ENCODE results near the gene ZNF425. TPM values are rescaled to one million over a fixed set of nuclear protein-coding genes. Genes with fewer than 3 reads are reported as not detected.

The ZNF425 gene, protein sequence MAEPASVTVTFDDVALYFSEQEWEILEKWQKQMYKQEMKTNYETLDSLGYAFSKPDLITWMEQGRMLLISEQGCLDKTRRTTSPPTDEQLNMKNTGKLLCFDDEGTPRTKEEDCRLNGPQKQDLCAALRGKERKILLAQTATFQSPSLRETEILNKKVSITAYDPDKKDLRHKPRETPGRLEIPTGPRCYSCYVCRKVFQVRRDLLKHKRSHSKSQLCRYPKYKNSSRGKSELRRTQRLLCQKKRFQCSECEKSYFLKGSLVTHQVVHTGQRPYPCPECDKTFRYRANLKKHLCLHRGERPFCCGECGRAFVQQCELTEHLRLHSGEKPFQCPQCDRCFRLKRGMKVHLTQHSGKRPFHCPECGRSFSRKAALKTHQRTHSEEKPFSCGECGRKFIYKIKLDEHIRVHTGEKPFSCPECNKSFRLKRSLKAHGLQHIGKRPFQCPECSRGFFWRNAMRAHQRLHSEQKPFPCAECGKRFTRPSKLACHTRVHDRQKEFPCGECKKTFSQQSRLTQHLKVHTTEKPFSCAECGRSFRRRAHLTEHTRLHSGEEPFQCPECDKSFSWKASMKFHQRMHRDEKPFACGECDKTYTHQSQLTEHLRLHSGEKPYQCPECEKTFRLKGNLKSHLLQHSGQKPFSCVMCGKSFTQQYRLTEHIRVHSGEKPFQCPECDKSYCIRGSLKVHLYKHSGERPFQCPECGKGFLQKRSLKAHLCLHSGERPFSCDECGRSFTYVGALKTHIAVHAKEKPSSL
- total RNA-seq, result under 1 TPM; 0.23 to 0.87 TPM
- 1.5 reads per million in 2 donors for total RNA-seq

DNA sequence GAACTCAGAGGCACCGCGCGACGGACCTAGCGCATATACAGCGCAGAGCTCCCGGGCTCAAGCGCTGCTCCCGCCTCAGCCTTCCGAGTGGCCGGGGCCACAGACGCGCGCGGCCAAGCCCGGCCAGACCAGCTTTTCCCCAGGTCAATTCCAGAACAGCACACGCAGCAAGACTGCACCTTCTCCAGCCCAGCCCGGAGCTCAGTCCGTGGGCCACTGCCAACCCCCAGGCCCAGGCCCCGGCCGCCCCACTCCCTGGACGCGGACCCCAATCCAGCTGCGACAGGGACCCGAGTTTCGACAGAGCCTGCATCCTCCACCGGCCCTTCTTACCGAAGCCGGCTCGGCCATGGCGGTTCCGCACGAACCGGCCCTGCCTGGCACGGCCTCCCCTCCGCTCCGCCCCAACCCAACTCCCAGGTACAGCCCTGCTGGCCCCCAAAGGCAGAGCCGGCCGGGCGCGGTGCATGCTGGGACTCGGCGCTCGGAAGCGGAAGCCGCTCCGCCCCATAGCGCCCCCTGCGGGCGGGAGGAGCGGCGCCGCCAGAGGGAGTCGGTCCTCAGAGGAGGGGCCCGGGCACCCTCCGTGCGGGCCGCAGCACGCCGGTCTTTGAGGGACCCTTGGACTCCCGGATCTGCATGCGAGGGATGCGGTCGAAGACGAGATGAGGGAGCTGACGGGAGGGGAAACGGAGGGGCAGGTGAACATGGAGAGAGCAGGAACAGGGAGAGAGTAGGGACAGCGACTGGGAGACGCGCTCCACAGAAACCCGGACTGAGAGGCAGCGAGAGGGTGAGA lies at the start of gene ZNF425:
Gene ZNF425, minus strand, starts transcription at position 462 of the 799 bp plus-strand sequence. Its CDS starts 111 bp downstream, at position 351.
- Mint-ChIP-seq H3K4me1 (peaks cover 18% of the 10 kb centered on the region), H3K27ac (peak within 1 kb of the TSS; percentile 97), H3K4me3 (peak within 1 kb of the TSS; percentile 100), H3K27me3 (no peaks in the 10 kb centered on the region), H3K36me3 (ENCODE audit: low read depth) (peaks cover 4% of the 10 kb centered on the region)
- DNase-seq (peak; percentile 93 to 97 (median 95)), ATAC-seq (peak; percentile 91)
- no peaks in the 10 kb centered on the region for H3K9me3 ChIP-seq (ENCODE audit: control insufficient read depth, low read length, poor library complexity, severe bottlenecking)

GRCh38 chr7:149175150-149175549 lies 49.0 kb upstream of the ZNF425 start:
- H3K9me3 ChIP-seq (ENCODE audit: control insufficient read depth, low read length, poor library complexity, severe bottlenecking), result no peaks in the 10 kb centered on the region
- DNase-seq, result no peak
- no peaks in the 10 kb centered on the region for H3K27me3 Mint-ChIP-seq
- no peak for ATAC-seq
- no peak overlapping the region for H3K27ac Mint-ChIP-seq
- no peak overlapping the region for H3K4me3 Mint-ChIP-seq
- peaks cover 12% of the 10 kb centered on the region for H3K4me1 Mint-ChIP-seq
- peaks cover 12% of the 10 kb centered on the region for H3K36me3 Mint-ChIP-seq (ENCODE audit: low read depth)

DNA sequence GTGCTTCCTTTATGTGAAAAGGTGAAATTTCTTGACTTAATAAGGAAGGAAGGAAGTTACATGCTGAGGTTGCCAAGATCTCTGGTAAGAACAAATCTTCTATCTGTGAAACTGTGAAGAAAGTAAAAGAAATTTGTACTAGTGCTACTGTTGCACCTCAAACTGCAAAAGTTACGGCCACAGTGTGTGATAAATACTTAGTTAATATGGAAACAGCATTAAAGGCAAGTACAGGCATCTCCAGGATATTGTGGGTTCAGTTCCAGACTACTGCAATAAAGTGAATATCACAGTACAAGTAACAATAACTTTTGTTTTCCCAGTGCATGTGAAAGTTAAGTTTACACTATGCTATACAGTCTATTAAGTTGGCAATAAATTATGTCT lies 46.4 kb upstream of the ZNF425 start:
- DNase-seq (no peak), ATAC-seq (no peak)
- no peaks in the 10 kb centered on the region for H3K9me3 ChIP-seq (ENCODE audit: control insufficient read depth, low read length, poor library complexity, severe bottlenecking)
- Mint-ChIP-seq H3K27me3 (no peaks in the 10 kb centered on the region), H3K27ac (no peak overlapping the region), H3K4me3 (no peak overlapping the region), H3K4me1 (peaks cover 11% of the 10 kb centered on the region), H3K36me3 (ENCODE audit: low read depth) (peaks cover 7% of the 10 kb centered on the region)

- H3K27ac Mint-ChIP-seq, result peak overlapping the region; percentile 14
- no peaks in the 10 kb centered on the region for H3K9me3 ChIP-seq (ENCODE audit: control insufficient read depth, low read length, poor library complexity, severe bottlenecking)
- H3K4me3 Mint-ChIP-seq, result no peak overlapping the region
- ATAC-seq, result no peak
- H3K27me3 Mint-ChIP-seq, result no peaks in the 10 kb centered on the region
- no peak for DNase-seq
- H3K36me3 Mint-ChIP-seq (ENCODE audit: low read depth), result peaks cover 5% of the 10 kb centered on the region
- peaks cover 5% of the 10 kb centered on the region for H3K4me1 Mint-ChIP-seq
Observed at GRCh38 chr7:149171892-149172533, 45.9 kb upstream of the ZNF425 start.

DNA sequence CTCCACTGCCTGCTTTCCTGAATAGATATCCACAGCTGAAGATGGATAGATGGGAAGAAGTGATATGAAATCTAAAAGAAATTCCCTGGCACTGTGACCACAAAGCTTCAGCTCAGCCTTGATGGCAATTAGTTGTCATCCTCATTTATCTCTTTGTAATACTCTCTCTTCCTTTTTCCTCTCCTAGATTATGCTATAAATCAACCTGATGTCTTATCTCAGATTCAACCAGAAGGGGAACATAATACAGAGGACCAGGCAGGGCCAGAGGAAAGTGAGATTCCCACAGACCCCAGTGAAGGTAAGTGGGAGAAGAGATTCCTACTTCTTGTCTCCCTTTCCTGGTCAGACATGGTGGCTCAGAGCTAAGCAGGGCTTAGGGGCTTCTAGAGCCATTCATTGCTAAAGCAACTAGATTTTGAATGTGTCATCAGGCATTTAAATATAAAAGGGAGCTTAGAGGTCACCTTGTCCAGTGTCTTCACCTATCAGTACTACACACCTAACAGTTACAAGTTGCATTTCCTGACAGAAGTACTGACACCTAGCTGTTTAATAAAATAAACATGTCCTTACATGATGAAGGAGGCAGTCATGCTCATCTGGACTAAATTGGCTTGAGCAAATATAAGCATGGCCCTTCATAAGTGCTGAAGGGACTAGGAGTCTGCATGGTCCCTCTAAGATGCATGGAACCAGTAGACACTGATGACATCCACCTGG lies 40.7 kb upstream of the ZNF425 start:
- ATAC-seq, result no peak

DNA sequence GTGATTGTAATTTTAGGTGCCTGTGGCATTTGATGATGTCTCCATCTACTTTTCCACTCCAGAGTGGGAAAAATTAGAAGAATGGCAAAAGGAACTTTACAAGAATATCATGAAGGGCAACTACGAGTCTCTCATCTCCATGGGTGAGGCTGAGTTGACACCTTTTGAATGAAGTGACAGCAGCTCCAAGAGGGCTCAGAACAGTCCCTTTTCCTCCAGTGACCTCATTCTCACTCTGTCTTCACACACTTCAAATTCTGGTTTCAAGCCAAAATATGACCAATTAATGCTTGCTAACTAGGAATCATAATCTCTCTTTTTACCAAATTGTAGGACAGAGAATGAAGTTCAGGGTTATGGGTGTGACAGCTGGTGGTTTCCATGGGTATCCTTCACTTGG lies 40.0 kb upstream of the ZNF425 start:
- Mint-ChIP-seq H3K4me1 (peaks cover 4% of the 10 kb centered on the region), H3K27ac (no peak overlapping the region), H3K27me3 (no peaks in the 10 kb centered on the region), H3K36me3 (ENCODE audit: low read depth) (no peaks in the 10 kb centered on the region), H3K4me3 (no peak overlapping the region)
- DNase-seq (no peak), ATAC-seq (no peak)
- no peaks in the 10 kb centered on the region for H3K9me3 ChIP-seq (ENCODE audit: control insufficient read depth, low read length, poor library complexity, severe bottlenecking)

More for the DNA sequence above, 40.7 kb upstream of the ZNF425 start:
- H3K9me3 ChIP-seq (ENCODE audit: control insufficient read depth, low read length, poor library complexity, severe bottlenecking), result no peaks in the 10 kb centered on the region
- no peaks in the 10 kb centered on the region for H3K36me3 Mint-ChIP-seq (ENCODE audit: low read depth)
- H3K4me3 Mint-ChIP-seq, result no peak overlapping the region
- H3K27ac Mint-ChIP-seq, result no peak overlapping the region
- no peak for DNase-seq
- H3K4me1 Mint-ChIP-seq, result peaks cover 4% of the 10 kb centered on the region
- no peaks in the 10 kb centered on the region for H3K27me3 Mint-ChIP-seq

GRCh38 chr7:149161241-149161848 lies 35.2 kb upstream of the ZNF425 start:
- peaks cover 3% of the 10 kb centered on the region for H3K36me3 Mint-ChIP-seq (ENCODE audit: low read depth)
- H3K4me3 Mint-ChIP-seq, result no peak overlapping the region
- H3K27me3 Mint-ChIP-seq, result no peaks in the 10 kb centered on the region
- H3K4me1 Mint-ChIP-seq, result peaks cover 15% of the 10 kb centered on the region
- ATAC-seq (no peak), DNase-seq (no peak)
- peak overlapping the region; percentile 27 for H3K27ac Mint-ChIP-seq
- no peaks in the 10 kb centered on the region for H3K9me3 ChIP-seq (ENCODE audit: control insufficient read depth, low read length, poor library complexity, severe bottlenecking)

DNA sequence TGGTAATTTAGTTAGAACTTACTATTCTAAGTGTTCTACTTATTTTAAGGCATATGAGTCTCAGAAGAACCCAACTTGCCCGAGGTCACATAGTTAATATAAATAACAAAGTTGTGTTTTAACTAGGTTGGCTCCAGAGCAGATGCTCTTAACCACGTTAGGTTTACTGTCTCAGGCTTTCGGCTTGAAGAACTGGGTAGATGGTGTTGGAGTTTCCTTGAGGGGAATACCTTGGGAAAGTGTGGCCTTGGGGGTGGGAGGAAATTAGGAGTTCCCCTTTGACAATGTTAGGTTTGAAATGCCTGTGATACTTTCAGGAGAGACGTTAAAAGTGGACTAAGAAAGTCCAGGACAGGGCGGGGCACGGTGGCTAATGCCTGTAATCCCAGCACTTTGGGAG lies 30.8 kb upstream of the ZNF425 start:
- Mint-ChIP-seq H3K4me1 (peaks cover 20% of the 10 kb centered on the region), H3K4me3 (no peak overlapping the region), H3K27me3 (no peaks in the 10 kb centered on the region), H3K36me3 (ENCODE audit: low read depth) (peaks cover 10% of the 10 kb centered on the region), H3K27ac (no peak overlapping the region)
- DNase-seq (no peak), ATAC-seq (no peak)
- H3K9me3 ChIP-seq (ENCODE audit: control insufficient read depth, low read length, poor library complexity, severe bottlenecking), result no peaks in the 10 kb centered on the region

GRCh38 chr7:149154056-149154455 lies 27.9 kb upstream of the ZNF425 start:
- H3K27ac Mint-ChIP-seq, result peak overlapping the region; percentile 16
- ATAC-seq, result no peak
- no peak for DNase-seq
- no peak overlapping the region for H3K4me3 Mint-ChIP-seq
- H3K4me1 Mint-ChIP-seq, result peaks cover 24% of the 10 kb centered on the region
- no peaks in the 10 kb centered on the region for H3K9me3 ChIP-seq (ENCODE audit: control insufficient read depth, low read length, poor library complexity, severe bottlenecking)
- H3K36me3 Mint-ChIP-seq (ENCODE audit: low read depth), result peaks cover 10% of the 10 kb centered on the region
- H3K27me3 Mint-ChIP-seq, result no peaks in the 10 kb centered on the region

DNA sequence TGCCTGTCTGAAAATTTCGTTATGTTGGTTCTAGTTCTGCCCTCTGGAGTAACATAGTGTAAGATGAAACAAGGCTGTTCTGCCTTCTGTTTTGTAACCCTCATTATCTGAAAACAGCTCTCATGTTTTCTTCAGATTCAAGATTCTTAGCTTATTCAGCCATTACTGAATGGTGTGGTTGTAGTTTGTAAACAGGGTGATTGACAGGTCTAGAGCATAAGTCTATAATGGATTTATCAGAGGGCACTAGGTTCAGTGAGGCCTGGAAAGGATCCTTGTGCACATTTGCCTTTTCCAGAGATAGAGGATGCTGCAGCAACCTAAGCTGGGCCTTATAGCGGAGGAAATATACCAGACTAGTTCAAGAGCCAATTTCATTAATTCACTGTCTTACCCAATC lies 27.2 kb upstream of the ZNF425 start:
- ATAC-seq (no peak), DNase-seq (no peak)
- H3K4me3 Mint-ChIP-seq, result no peak overlapping the region
- peak overlapping the region; percentile 16 for H3K27ac Mint-ChIP-seq
- no peaks in the 10 kb centered on the region for H3K27me3 Mint-ChIP-seq
- peaks cover 10% of the 10 kb centered on the region for H3K36me3 Mint-ChIP-seq (ENCODE audit: low read depth)
- no peaks in the 10 kb centered on the region for H3K9me3 ChIP-seq (ENCODE audit: control insufficient read depth, low read length, poor library complexity, severe bottlenecking)
- H3K4me1 Mint-ChIP-seq, result peaks cover 24% of the 10 kb centered on the region

DNA sequence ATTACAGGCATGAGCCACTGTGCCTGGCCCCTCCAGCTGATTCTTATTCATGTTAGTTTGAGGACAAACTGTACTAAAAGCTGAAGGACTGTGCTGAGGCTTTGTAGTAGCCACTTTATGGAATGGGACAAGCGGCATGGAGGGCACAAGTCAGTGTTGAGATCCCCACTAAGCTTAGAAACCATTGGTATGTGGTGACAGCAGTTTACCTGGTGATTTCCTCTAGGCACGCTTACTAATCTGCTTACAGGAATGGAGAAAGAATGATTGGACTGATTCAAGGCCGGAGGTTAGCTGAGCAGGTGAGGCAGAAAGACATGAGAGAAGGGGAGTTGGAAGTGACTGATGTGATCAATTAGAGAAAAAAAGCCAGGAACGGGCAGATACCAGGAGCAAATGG lies 24.9 kb upstream of the ZNF425 start:
- Mint-ChIP-seq H3K27ac (no peak overlapping the region), H3K4me3 (peak overlapping the region; percentile 25), H3K4me1 (peaks cover 25% of the 10 kb centered on the region), H3K27me3 (no peaks in the 10 kb centered on the region), H3K36me3 (ENCODE audit: low read depth) (peaks cover 8% of the 10 kb centered on the region)
- DNase-seq (no peak), ATAC-seq (no peak)
- no peaks in the 10 kb centered on the region for H3K9me3 ChIP-seq (ENCODE audit: control insufficient read depth, low read length, poor library complexity, severe bottlenecking)

Data from T-helper 17 cell (primary cell).